NB4 (cell line): ENCODE data around the gene PHETA1.
"Not testable (repeated sequence)": the region's sequence is repeated elsewhere in the genome, so short reads cannot be mapped to it uniquely, and the experiment has no call there.

ENCODE experiments used
- DNase-seq: peaks from one replicate; pipeline ENCODE4 v3.0.0; 2010; ENCODE audit warnings: low read depth
- H3K4me3 ChIP-seq: one replicate; pipeline ENCODE4 v1.5.1; 2011; ENCODE audit warnings: mild to moderate bottlenecking, low read depth, low read length, moderate library complexity
- CTCF ChIP-seq: IDR thresholded peaks from one replicate; pipeline ENCODE4 v1.5.1; 2012; ENCODE audit warnings: low read depth, low read length
- MAX ChIP-seq: IDR thresholded peaks from 2 replicates; pipeline ENCODE4 v1.6.1; 2011; ENCODE audit warnings: low read depth, low read length
- MYC ChIP-seq: IDR thresholded peaks from 2 replicates; pipeline ENCODE4 v1.6.1; 2011; ENCODE audit warnings: low read depth, low read length
- POLR2A ChIP-seq: IDR thresholded peaks from 2 replicates; pipeline ENCODE4 v1.6.1; 2011; ENCODE audit warnings: mild to moderate bottlenecking; ENCODE audit not compliant: insufficient read length; ENCODE audit errors: extremely low read depth

PHETA1 gene

GRCh38 chr12:111339321-111339938, 29.5 kb downstream of the PHETA1 start:
- TF ChIP-seq CTCF: no peak
- TF ChIP-seq POLR2A: no peak
- TF ChIP-seq MYC: no peak
- TF ChIP-seq MAX: no peak
- H3K4me3 ChIP-seq: no peak overlapping the region
- no peak for DNase-seq

- H3K4me3 ChIP-seq: no peak overlapping the region
Observed at GRCh38 chr12:111338096-111338495, 30.8 kb downstream of the PHETA1 start.

GRCh38 chr12:111337371-111337770, 31.5 kb downstream of the PHETA1 start:
- DNase-seq: no peak
- TF ChIP-seq MAX: no peak
- no peak for TF ChIP-seq POLR2A
- TF ChIP-seq MYC: no peak
- no peak for TF ChIP-seq CTCF
- no peak overlapping the region for H3K4me3 ChIP-seq

More at GRCh38 chr12:111338096-111338495, 30.8 kb downstream of the PHETA1 start:
- no peak for TF ChIP-seq MAX
- TF ChIP-seq CTCF: no peak
- TF ChIP-seq MYC: no peak
- TF ChIP-seq POLR2A: no peak
- no peak for DNase-seq

GRCh38 chr12:111336411-111336810, 32.5 kb downstream of the PHETA1 start:
- not testable (repeated sequence) for DNase-seq, H3K4me3 ChIP-seq

- TF ChIP-seq MAX (no peak), POLR2A (no peak), CTCF (no peak), MYC (no peak)
- DNase-seq: no peak
- no peak overlapping the region for H3K4me3 ChIP-seq
Observed at GRCh38 chr12:111335811-111336210, 33.1 kb downstream of the PHETA1 start.

GRCh38 chr12:111335301-111335700, 33.6 kb downstream of the PHETA1 start:
- not testable (repeated sequence) for H3K4me3 ChIP-seq, DNase-seq

GRCh38 chr12:111334393-111334915, 34.4 kb downstream of the PHETA1 start:
- H3K4me3 ChIP-seq: no peak overlapping the region
- DNase-seq: no peak
- TF ChIP-seq MAX: no peak
- TF ChIP-seq POLR2A: no peak
- TF ChIP-seq CTCF: no peak
- TF ChIP-seq MYC: no peak
